Activated CD8-positive, alpha-beta memory T cell treated with anti-CD3 and anti-CD28 coated beads for 1 hour (primary cell): Measurements from ENCODE around the gene CLMN.
"Not testable (repeated sequence)": the region's sequence is repeated elsewhere in the genome, so short reads cannot be mapped to it uniquely, and the experiment has no call there.

Experiments
- DNase-seq, 2 donors: peaks; one replicate each; pipeline ENCODE4 v3.0.0-alpha.2; 2020; ENCODE audit warnings: low read depth in 1 of 2; ENCODE audit errors: extremely low read depth in 1 of 2

The CLMN gene

GRCh38 chr14:95144849-95145248 is 174.9 kb downstream of the CLMN start:
- DNase-seq, result no peak

- DNase-seq, result no peak
These were observed 175.7 kb downstream of the CLMN start for GRCh38 chr14:95143808-95144620.

GRCh38 chr14:95142208-95142607 is 177.5 kb downstream of the CLMN start:
- DNase-seq, result no peak

- no peak for DNase-seq
These were observed 178.0 kb downstream of the CLMN start for GRCh38 chr14:95141684-95142083.

- DNase-seq, result no peak
These were observed 179.4 kb downstream of the CLMN start for GRCh38 chr14:95140060-95140858.

- DNase-seq, result no peak
These were observed 180.8 kb downstream of the CLMN start for GRCh38 chr14:95138876-95139275.

GRCh38 chr14:95138455-95138854 is 181.3 kb downstream of the CLMN start:
- DNase-seq, result not testable (repeated sequence)

GRCh38 chr14:95137804-95138167 is 181.9 kb downstream of the CLMN start:
- no peak for DNase-seq

- DNase-seq, result no peak
These were observed 182.4 kb downstream of the CLMN start for GRCh38 chr14:95137164-95137803.

GRCh38 chr14:95136631-95137030 is 183.1 kb downstream of the CLMN start:
- DNase-seq, result no peak

GRCh38 chr14:95134304-95134933 is 185.3 kb downstream of the CLMN start:
- DNase-seq, result no peak

- DNase-seq, result no peak
These were observed 186.4 kb downstream of the CLMN start for GRCh38 chr14:95133282-95133681.

- DNase-seq, result no peak
These were observed 186.9 kb downstream of the CLMN start for GRCh38 chr14:95132760-95133159.
